B cell (primary cell): ENCODE results near the gene NCBP1. TPM values are rescaled to one million over a fixed set of nuclear protein-coding genes. Genes with fewer than 3 reads are reported as not detected.
"Not testable (repeated sequence)": the region's sequence is repeated elsewhere in the genome, so short reads cannot be mapped to it uniquely, and the experiment has no call there.

Source experiments
- ATAC-seq: fragments of 200-7000 bp; cut with Tn5 transposase; one replicate; pipeline ENCODE4 v1.10.0; 2021; ENCODE audit warnings: low read depth, mild to moderate bottlenecking, moderate number of reproducible peaks, moderate library complexity
- CTCF ChIA-PET: fragments of 350-600 bp; sonication (Branson Sonifier 250); formaldehyde crosslinking; loops from one replicate; lab custom pipeline; 2021; ENCODE audit warnings: antibody characterized with exemption, inconsistent platforms; lab: Charles Lee
- POLR2A ChIA-PET: fragments of 350-600 bp; sonication (Branson Sonifier 250); formaldehyde crosslinking; loops from one replicate; lab custom pipeline; 2021; ENCODE audit warnings: antibody characterized with exemption; lab: Charles Lee
- DNase-seq: peaks from one replicate; pipeline ENCODE4 v3.0.0; 2013
- H2AFZ ChIP-seq: 2 replicates; pipeline ENCODE4 v1.6.1; 2012; ENCODE audit warnings: mild to moderate bottlenecking, low read depth, low read length; ENCODE audit not compliant: insufficient read depth, poor library complexity, severe bottlenecking
- H3K27ac ChIP-seq, 2 donors: 1 replicate in 1 of 2; 2 replicates in 1 of 2; pipeline ENCODE4 v1.5.1; 2012 to 2013; ENCODE audit warnings: low read length in 2 of 2, mild to moderate bottlenecking in 2 of 2, moderate library complexity in 1 of 2
- H3K27me3 ChIP-seq, 4 experiments: fragments of 200-600 bp in 1 of 4; sonication (generic) in 1 of 4; replicated peaks in 1 of 4; 1 replicate in 2 of 4; 2 replicates in 2 of 4; pipeline versions ENCODE4 v1.6.1 to v1.7.0; 2013 to 2016; ENCODE audit warnings: low read length in 3 of 4, mild to moderate bottlenecking in 2 of 4, mixed read lengths in 1 of 4, moderate library complexity in 1 of 4; ENCODE audit not compliant: insufficient read depth in 4 of 4, control insufficient read depth in 3 of 4; ENCODE audit errors: control extremely low read depth in 1 of 4
- H3K36me3 ChIP-seq, 2 experiments: replicated peaks in 1 of 2; 1 replicate in 1 of 2; 2 replicates in 1 of 2; pipeline versions ENCODE4 v1.6.1 to v1.7.1; 2013; ENCODE audit warnings: low read length in 1 of 2; ENCODE audit not compliant: insufficient read depth in 2 of 2, control insufficient read depth in 1 of 2; ENCODE audit errors: control extremely low read depth in 1 of 2, extremely low read depth in 1 of 2
- H3K4me1 ChIP-seq, 2 donors: fragments of 200-600 bp in 1 of 2; sonication (generic) in 1 of 2; 1 replicate in 1 of 2; 2 replicates in 1 of 2; pipeline versions ENCODE4 v1.5.1 to v1.6.1; 2013 to 2017; ENCODE audit warnings: low read length in 2 of 2; ENCODE audit not compliant: control insufficient read depth in 2 of 2, insufficient read depth in 2 of 2
- H3K4me2 ChIP-seq: replicated peaks from 2 replicates; pipeline ENCODE3; 2012; ENCODE audit warnings: mild to moderate bottlenecking, low read depth, low read length; ENCODE audit not compliant: poor library complexity, severe bottlenecking
- H3K4me3 ChIP-seq, 5 experiments: fragments of 200-600 bp in 1 of 5; sonication (generic) in 1 of 5; 1 replicate in 3 of 5; 2 replicates in 2 of 5; pipeline versions ENCODE4 v1.5.1 to v1.7.0; 2011 to 2016; ENCODE audit warnings: low read length in 4 of 5, mild to moderate bottlenecking in 4 of 5, low read depth in 2 of 5, control low read depth in 1 of 5, moderate library complexity in 1 of 5; ENCODE audit not compliant: insufficient read depth in 1 of 5; ENCODE audit errors: control extremely low read depth in 1 of 5, extremely low read depth in 1 of 5
- H3K79me2 ChIP-seq: fragments of 200-600 bp; sonication (generic); one replicate; pipeline ENCODE4 v1.6.0; 2016; ENCODE audit warnings: low read length; ENCODE audit not compliant: control insufficient read depth, insufficient read depth
- H3K9ac ChIP-seq: fragments of 200-600 bp; sonication (generic); 2 replicates; pipeline ENCODE4 v1.6.1; 2017; ENCODE audit warnings: mild to moderate bottlenecking, low read length, moderate library complexity
- H3K9me3 ChIP-seq, 3 donors: one replicate each; pipeline versions ENCODE4 v1.6.1 to v1.7.1; 2013; ENCODE audit warnings: low read length in 2 of 3; ENCODE audit not compliant: control insufficient read depth in 2 of 3, insufficient read depth in 1 of 3; ENCODE audit errors: control extremely low read depth in 1 of 3
- H4K20me1 ChIP-seq: 2 replicates; pipeline ENCODE4 v1.6.0; 2012; ENCODE audit warnings: mild to moderate bottlenecking, low read length; ENCODE audit not compliant: insufficient read depth, control insufficient read depth, poor library complexity, severe bottlenecking
- H3K27ac Mint-ChIP-seq: one replicate; pipeline ENCODE4 v1.8.0; 2021; ENCODE audit warnings: mixed read lengths
- H3K27me3 Mint-ChIP-seq: one replicate; pipeline ENCODE4 v1.8.0; 2021; ENCODE audit warnings: mixed read lengths
- H3K4me1 Mint-ChIP-seq: one replicate; pipeline ENCODE4 v1.8.0; 2021; ENCODE audit warnings: mixed read lengths
- H3K4me3 Mint-ChIP-seq: one replicate; pipeline ENCODE4 v1.8.0; 2021; ENCODE audit warnings: mixed read lengths
- H3K9me3 Mint-ChIP-seq: one replicate; pipeline ENCODE4 v1.8.0; 2022; ENCODE audit warnings: mixed read lengths; ENCODE audit not compliant: insufficient read depth
- EZH2 ChIP-seq: IDR thresholded peaks from 2 replicates; pipeline ENCODE4 v1.6.1; 2012; ENCODE audit warnings: borderline replicate concordance, low read depth, mild to moderate bottlenecking, moderate library complexity, low read length; ENCODE audit not compliant: insufficient read depth, poor library complexity, severe bottlenecking
- WGBS: methylation state at CpG from one replicate; pipeline ENCODE4 v1.1.5; 2013; ENCODE audit warnings: missing lambda C conversion rate; ENCODE audit not compliant: insufficient coverage; 5-methylcytosine and 5-hydroxymethylcytosine counted together
- intact Hi-C: fragments of 100-400 bp; cut with micrococcal nuclease; formaldehyde crosslinking; loops from one replicate; pipeline ENCODE4 v1.10.0; 2022
- polyA minus RNA-seq: library from RNA; depleted of rRNA, polyadenylated mRNA; stranded (reverse); fragments of >200 nt; gene quantifications from 2 replicates; pipeline ENCODE4 v1.2.3, GENCODE V29; 2012
- polyA plus RNA-seq: library from polyadenylated mRNA; depleted of rRNA; stranded (reverse); fragments of >200 nt; gene quantifications from 2 replicates; pipeline ENCODE4 v1.2.3, GENCODE V29; 2012
- total RNA-seq, 2 donors: library from RNA; stranded (reverse); fragments of 120-200 nt in 1 of 2; gene quantifications; 1 replicate in 1 of 2; 2 replicates in 1 of 2; pipeline versions ENCODE4 v1.2.3 to v1.2.4, GENCODE V29; 2013 to 2022
- TF ChIP-seq, protein P1 (sequence below): fragments of 200-600 bp; IDR thresholded peaks from one replicate; pipeline ENCODE4 v1.8.0; 2022; ENCODE audit warnings: antibody characterized with exemption, mild to moderate bottlenecking

Gene NCBP1
- total RNA-seq (38.0 and 40.7 TPM in 2 replicates), polyA plus RNA-seq (8.1 and 19.5 TPM in 2 replicates), polyA minus RNA-seq (10.5 and 18.5 TPM in 2 replicates)
- total RNA-seq (2013), result 31.5 TPM

DNA sequence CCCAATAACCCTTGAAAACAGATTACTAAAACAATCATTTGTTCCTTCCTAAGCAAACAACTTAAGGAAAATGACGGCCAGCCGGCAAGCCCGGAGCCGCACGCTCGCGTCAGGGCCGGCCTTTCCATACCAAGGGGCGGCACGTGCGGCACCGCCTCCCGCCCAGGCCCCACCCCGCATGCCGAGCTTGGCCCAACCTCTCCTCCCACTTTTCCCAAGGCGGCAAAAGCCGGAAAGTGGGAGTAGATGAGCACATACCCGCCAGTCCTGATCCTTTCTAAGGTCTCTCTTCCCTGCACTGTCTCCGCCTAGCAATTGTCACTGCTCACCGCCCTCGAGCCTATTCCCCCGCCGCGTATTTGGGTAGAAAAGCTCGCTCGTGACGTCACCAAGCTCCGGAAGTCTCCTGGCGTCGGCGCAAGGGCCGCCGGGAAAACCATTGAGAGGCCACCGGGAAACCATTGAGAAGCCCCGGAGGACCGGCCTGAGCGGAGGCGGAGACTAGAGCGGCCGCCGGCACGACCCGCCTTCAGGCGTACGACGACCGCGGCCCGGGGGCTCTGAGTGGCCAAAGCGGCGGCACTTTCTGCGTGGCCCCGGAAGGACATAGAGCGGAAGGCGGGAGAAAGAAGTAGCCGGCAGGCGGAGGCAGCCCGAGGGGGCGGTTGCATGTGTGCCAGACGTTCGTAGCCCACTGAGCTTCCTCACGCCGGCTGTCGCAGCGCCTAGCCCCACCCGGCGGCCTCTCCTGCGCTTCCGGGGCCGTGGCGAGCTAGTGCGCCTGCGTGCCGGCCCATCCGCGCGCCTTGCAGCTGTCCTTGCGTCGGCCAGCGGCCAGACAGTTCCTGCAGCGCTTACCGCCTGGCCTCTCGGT, at the start of gene NCBP1, which contains the start of gene TSTD2:
NCBP1 (plus strand) TSS at position 837 of the 874 bp plus-strand sequence. CDS start 61 bp downstream, outside the sequence.
TSTD2 (minus strand) TSS at position 384 of the 874 bp plus-strand sequence. CDS start 5,806 bp downstream, outside the sequence.
- H3K9me3 Mint-ChIP-seq, result no peaks in the 10 kb centered on the region

GRCh38 chr9:97584778-97585177, 48.8 kb upstream of the NCBP1 start:
- H3K4me3 ChIP-seq, H4K20me1 ChIP-seq, intact Hi-C loops, H3K9me3 Mint-ChIP-seq, POLR2A ChIA-PET, H3K9me3 ChIP-seq, H3K4me2 ChIP-seq, H3K4me1 ChIP-seq, H3K4me1 Mint-ChIP-seq, H3K79me2 ChIP-seq, H3K9ac ChIP-seq, ATAC-seq, H3K27ac Mint-ChIP-seq, H3K27me3 Mint-ChIP-seq, H3K27ac ChIP-seq, CTCF ChIA-PET, H3K4me3 Mint-ChIP-seq, H2AFZ ChIP-seq, DNase-seq, H3K27me3 ChIP-seq, H3K36me3 ChIP-seq: not testable (repeated sequence)
- WGBS, result no CpG with 5 or more reads among the region's 2 CpGs

More for the DNA sequence above, at the start of gene NCBP1, which contains the start of gene TSTD2:
- CTCF ChIA-PET, result interaction anchor here (0.7 to 4.9 kb wide), 11 partner anchors 10 to 779 kb away, joined by 3 to 30 read pairs (median 4); partner anchors contain the start of genes TBC1D2, TDRD7 and ZNF782
- DNase-seq (peak; percentile 99), ATAC-seq (peak; percentile 91)
- peak within 1 kb of the TSS; percentile 94 for H2AFZ ChIP-seq
- under 1% methylated on average over 83 of the region's 83 CpGs for WGBS
- no peaks in the 10 kb centered on the region for H3K27me3 ChIP-seq
- peak within 1 kb of the TSS; percentile 94 to 99 (median 95) for H3K4me3 ChIP-seq
- H3K9me3 ChIP-seq, result no peaks in the 10 kb centered on the region
- Mint-ChIP-seq H3K4me3 (peak within 1 kb of the TSS; percentile 97), H3K4me1 (peaks cover 58% of the 10 kb centered on the region), H3K27me3 (no peaks in the 10 kb centered on the region), H3K27ac (peak within 1 kb of the TSS; percentile 98)
- H4K20me1 ChIP-seq, result peaks cover 16% of the 10 kb centered on the region
- TF ChIP-seq EZH2, result no peak
- TF ChIP-seq, protein P1, sequence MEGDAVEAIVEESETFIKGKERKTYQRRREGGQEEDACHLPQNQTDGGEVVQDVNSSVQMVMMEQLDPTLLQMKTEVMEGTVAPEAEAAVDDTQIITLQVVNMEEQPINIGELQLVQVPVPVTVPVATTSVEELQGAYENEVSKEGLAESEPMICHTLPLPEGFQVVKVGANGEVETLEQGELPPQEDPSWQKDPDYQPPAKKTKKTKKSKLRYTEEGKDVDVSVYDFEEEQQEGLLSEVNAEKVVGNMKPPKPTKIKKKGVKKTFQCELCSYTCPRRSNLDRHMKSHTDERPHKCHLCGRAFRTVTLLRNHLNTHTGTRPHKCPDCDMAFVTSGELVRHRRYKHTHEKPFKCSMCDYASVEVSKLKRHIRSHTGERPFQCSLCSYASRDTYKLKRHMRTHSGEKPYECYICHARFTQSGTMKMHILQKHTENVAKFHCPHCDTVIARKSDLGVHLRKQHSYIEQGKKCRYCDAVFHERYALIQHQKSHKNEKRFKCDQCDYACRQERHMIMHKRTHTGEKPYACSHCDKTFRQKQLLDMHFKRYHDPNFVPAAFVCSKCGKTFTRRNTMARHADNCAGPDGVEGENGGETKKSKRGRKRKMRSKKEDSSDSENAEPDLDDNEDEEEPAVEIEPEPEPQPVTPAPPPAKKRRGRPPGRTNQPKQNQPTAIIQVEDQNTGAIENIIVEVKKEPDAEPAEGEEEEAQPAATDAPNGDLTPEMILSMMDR, result no peak
- H3K27ac ChIP-seq, result peak within 1 kb of the TSS; percentile 92 to 93
- intact Hi-C loops, result loop anchor here (1.0 to 10.0 kb wide), 9 partner anchors 64 to 1756 kb away; partner anchors contain the start of genes ERCC6L2, NANS, TDRD7 and TRMO
- no peaks in the 10 kb centered on the region for H3K36me3 ChIP-seq
- H3K4me1 ChIP-seq, result peaks cover 26 to 35% of the 10 kb centered on the region in 2 donors
- peak within 1 kb of the TSS; percentile 96 for H3K9ac ChIP-seq
- H3K79me2 ChIP-seq, result peaks cover 81% of the 10 kb centered on the region
- peak within 1 kb of the TSS; percentile 72 for H3K4me2 ChIP-seq
- POLR2A ChIA-PET, result interaction anchor here (0.7 to 1.3 kb wide), 6 partner anchors 9 to 351 kb away, joined by 3 to 10 read pairs (median 5); partner anchors contain the start of genes TDRD7, TRMO and XPA

DNA sequence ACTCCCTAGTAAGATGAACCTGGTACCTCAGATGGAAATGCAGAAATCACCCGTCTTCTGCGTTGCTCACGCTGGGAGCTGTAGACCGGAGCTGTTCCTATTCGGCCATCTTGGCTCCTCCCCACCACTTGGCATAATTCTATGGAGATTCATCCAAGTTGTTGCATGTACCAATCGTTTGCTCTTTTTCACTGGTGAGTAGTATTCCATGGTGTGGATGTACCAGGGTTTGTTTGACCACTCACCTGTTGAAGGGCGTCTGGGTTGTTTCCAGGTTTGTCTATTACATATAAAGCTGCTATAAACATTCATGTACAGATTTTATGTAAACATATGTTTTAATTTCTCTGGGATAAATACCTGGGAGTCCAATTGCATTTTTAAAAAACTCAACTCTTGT, 46.7 kb upstream of the NCBP1 start:
- H3K27ac ChIP-seq, DNase-seq, H3K4me1 Mint-ChIP-seq, POLR2A ChIA-PET, H3K36me3 ChIP-seq, H3K27ac Mint-ChIP-seq, H3K9me3 Mint-ChIP-seq, H3K4me3 Mint-ChIP-seq, H3K27me3 Mint-ChIP-seq, H4K20me1 ChIP-seq, intact Hi-C loops, H3K4me1 ChIP-seq, H3K27me3 ChIP-seq, H2AFZ ChIP-seq, ATAC-seq, H3K4me2 ChIP-seq, H3K9ac ChIP-seq, H3K9me3 ChIP-seq, H3K4me3 ChIP-seq, H3K79me2 ChIP-seq: not testable (repeated sequence)
- CTCF ChIA-PET, result interaction anchor here (1.6 kb wide), 1 partner anchor 12 kb away, joined by 6 read pairs; no protein-coding TSS in a partner anchor
- WGBS, result 100% methylated on average over 1 of the region's 7 CpGs
